GM19397 (cell line): ENCODE results near the gene CAPNS1.

ENCODE experiments used
- ATAC-seq: cut with Tn5 transposase; IDR thresholded peaks from one replicate; pipeline ENCODE4 v1.9.1; 2021; ENCODE audit warnings: mild to moderate bottlenecking, moderate library complexity; ENCODE audit not compliant: unreplicated experiment

CAPNS1 gene

DNA sequence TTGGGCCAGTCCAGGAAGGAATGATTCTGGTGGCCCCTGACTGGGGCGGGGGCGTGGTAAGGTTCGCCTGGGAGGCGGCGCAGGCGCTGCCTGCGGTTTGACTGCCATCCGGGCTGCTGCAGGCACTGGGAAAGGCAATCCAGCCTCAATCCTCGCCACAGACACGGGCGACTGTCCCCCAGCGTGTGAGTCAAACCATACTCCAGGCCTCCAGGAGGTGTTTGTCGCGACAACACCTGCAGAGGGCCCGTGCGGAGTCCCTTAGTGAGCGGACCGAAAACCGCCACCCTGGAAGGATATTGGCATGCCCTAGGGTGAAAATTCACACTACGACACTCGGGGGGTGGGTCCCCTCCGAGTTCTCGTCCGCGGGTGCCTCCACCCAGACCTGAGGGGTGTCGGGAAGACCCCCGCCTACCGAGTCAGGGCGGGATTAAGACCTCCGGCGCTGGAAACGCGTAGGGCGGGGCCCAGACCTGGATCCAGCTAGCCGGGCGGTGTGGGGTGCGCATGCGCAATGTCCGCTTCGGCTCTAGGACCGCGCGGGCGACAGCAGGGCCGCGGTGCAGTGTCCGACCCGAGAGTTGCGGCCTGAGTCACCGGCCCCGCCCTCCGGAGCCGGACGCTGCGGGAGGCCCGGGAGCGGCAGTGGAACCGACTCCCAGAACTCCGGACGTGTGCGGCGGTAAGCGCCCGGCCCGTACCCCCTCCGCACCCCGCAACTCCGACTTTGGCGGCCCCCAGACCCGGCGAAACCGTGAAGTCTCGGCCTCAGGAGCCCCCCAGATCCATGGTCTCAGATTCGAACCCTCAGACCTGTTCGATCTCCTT, at the start of gene CAPNS1:
CAPNS1 (plus strand) TSS at position 594 of the 831 bp plus-strand sequence. CDS start 946 bp downstream, outside the sequence.
- ATAC-seq, result peak; percentile 86

DNA sequence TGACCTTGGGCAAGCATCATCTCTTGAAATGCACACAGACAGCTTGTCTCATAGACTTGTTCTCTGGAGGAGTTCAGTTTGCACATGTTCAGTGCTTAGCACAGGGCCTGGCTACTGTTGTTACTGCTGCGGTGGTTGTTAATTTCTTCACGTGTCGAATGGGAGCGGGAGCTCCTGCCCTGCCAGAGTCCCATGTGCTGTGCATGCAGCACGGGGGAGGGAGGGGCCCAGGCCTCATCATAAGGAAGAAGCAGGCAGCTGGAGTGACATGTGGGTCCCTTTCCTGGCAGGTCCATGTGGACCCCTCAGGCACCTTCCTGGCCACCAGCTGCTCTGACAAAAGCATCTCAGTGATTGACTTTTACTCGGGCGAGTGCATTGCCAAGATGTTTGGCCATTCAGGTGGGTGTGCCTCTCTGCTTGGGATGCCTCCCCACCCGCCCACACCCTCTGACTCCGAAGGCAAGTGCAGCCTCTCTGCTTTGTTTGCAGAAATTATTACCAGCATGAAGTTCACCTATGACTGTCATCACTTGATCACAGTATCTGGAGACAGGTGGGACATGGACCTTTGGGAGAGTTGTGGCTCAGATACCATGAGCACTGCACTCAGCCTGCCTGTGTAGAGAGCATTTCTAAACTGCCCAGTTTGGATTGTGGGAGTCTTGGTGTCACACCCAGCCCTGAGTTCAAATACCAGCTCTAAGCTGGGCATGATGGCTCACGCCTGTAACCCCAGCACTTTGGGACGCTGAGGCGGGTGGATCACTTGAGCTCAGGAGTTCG, 48.8 kb upstream of the CAPNS1 start:
- no peak for ATAC-seq

DNA sequence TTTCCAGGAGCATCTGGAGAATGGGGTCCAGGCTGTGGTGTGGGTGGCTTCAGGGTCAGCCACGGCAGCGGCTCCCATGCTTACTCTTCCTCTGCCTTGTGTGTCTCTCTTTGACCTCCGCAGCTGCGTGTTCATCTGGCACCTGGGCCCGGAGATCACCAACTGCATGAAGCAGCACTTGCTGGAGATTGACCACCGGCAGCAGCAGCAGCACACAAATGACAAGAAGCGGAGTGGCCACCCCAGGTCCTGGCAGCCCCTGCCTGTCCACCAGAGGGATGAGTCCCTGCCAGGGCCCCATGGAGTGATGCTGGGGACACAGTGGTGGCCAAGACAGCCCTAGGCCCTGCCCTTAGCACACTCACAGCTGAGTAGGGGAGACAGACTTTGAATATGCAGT, 47.3 kb upstream of the CAPNS1 start:
- ATAC-seq, result no peak

DNA sequence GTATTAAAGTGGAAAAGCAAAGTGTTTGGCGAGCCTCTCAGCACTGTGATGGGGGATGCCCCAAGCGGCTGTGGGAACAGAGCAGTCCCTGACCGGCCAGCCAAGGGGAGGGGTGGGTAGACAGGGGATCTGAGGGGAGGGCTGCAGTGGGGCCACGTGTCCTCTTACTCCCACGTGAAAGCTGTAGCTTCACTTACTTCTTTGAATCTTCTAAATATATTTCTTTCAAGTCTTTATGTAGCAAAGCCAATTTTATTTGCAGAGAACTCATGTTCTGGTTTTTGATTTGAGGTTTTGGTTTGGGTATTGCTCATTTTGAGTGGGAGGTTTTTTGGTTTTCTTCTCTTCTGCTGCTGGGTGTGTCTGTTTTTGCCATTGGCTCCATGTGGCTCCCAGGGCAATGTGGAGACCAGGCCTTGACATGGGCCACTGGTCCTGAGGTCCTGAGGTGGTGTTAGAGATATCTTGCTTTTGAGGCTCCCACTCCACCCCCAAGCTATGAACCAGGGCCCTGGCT, 46.7 kb upstream of the CAPNS1 start:
- ATAC-seq, result no peak

DNA sequence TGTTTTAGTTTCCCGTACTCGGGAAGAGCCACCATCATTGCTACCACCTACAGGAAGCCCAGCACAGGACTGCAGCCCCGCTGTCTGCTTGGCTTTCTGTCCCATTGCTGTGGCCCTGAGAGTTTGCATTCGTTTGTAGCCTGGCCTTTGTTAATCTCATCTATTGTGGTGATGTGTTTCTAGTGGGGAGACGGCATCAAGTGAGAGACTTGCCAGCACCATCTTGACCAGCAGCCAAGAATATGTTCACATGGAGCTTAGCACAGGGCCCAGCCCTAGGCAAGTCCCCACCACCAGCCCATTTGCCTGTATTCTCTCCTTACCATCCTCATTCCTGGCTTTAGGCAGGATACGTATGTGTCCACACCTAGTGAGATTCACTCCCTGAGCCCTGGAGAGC, 46.2 kb upstream of the CAPNS1 start:
- ATAC-seq, result no peak

DNA sequence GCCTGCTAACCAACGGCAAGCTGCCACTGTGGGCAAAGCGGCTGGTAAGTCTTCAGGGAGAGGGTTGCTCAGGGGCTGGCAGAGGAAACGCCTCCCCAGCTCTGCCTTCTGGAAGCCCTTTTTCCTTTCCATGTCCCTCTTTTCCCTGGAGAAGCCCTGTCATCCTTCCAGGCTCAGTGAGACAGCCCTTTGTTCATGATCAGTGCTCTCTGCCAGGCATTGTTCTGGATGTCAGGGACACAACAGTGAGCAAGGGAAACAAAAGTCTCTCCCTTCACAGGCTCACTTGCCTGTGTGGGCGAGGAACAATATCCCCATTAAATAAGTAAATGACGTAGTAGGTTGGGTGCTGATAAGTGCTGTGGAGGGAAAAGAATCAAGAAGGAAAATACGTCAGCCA, 42.8 kb upstream of the CAPNS1 start:
- no peak for ATAC-seq

DNA sequence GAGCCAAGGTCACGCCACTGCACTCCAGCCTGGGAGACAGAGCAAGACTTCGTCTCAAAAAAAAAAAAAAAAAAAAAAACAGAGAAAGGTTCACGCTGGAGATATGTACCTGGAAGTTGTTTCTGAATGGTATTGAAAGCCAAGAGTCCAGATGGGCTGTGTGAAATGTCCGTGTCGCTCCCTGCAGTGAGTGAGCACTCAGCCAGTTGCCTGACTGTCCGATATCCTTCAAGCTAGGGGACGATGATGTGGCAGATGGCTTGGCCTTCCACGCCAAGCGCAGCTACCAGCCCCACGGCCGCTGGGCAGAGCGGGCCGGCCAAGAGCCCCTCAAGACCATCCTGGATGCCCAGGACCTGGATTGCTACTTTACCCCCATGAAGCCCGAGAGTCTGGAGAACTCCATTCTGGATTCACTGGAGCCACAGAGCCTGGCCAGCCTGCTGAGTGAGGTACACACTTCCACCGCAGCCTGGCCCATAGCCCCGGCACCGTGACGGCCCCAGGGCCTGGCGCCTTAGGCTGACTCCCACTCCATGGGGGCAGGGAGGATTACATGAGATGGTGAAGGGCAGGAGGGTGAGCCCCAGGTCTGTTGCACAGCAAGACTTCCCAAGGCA, 40.6 kb upstream of the CAPNS1 start:
- ATAC-seq, result no peak

DNA sequence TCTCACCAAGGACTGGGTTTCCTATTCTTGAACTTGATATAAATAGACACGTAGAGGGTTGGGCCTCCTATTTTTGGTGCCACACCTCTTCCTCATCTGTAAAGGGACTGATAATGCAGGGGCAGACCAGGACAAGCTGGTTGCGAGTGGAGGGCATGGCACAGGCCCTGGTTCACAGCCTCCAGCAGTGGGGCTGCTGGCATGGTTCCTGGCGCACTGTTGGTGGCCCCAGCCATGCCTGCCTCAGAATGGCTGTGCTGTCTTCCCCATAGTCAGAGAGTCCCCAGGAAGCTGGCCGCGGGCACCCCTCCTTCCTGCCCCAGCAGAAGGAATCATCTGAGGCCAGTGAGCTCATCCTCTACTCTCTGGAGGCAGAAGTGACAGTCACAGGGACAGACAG, 39.4 kb upstream of the CAPNS1 start:
- no peak for ATAC-seq

DNA sequence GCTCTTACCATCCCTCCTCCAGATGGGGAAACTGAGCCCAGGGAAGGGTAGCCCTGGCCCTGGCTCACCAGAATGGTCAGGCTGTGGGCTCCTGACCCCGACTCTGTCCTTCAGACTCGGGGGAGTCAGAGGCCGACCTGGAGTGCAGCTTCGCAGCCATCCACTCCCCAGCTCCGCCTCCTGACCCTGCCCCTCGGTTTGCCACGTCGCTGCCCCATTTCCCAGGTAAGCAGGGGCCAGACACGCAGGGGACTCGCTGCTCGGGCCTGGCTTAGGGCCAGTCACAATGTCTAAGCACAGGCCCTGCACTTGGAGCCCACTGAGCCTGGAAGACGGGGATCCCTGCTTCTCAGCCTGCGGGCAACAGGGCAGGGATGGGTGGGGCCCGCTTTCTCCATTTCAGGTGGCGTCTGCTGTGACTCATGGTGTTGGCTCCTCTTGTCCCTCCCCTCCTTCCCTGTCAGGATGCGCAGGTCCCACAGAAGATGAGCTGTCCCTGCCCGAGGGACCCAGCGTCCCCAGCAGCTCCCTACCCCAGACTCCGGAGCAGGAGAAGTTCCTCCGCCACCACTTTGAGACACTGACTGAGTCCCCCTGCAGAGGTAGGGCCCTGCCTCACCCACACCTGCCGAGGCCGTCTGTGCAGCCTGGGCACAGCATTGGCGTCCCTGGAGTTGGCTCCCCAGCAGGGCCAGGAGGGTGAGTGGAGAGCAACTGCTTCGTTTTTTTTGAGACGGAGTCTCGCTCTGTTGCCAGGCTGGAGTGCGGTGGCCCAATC, 38.1 kb upstream of the CAPNS1 start:
- no peak for ATAC-seq

DNA sequence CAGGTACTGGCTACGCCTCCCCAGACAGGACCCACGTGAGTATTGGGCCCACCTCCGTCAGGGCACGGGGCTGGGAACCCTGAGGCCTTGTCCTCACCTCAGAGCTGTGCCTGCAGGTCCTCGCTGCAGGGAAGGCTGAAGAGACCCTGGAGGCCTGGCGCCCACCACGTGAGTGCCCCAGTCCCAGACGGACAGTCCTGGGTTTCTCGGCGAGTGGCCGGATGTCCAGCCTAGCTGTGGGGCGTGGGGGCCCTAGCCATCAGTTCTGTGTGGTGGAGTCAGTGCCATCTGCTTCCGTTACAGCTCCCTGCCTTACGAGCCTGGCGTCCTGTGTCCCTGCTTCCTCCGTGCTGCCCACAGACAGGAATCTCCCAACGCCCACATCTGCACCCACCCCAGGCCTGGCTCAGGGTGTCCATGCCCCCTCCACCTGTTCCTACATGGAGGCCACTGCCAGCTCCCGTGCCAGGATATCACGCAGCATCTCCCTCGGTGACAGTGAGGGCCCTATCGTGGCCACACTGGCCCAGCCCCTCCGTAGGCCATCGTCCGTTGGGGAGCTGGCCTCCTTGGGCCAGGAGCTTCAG, 36.7 kb upstream of the CAPNS1 start:
- ATAC-seq, result no peak

DNA sequence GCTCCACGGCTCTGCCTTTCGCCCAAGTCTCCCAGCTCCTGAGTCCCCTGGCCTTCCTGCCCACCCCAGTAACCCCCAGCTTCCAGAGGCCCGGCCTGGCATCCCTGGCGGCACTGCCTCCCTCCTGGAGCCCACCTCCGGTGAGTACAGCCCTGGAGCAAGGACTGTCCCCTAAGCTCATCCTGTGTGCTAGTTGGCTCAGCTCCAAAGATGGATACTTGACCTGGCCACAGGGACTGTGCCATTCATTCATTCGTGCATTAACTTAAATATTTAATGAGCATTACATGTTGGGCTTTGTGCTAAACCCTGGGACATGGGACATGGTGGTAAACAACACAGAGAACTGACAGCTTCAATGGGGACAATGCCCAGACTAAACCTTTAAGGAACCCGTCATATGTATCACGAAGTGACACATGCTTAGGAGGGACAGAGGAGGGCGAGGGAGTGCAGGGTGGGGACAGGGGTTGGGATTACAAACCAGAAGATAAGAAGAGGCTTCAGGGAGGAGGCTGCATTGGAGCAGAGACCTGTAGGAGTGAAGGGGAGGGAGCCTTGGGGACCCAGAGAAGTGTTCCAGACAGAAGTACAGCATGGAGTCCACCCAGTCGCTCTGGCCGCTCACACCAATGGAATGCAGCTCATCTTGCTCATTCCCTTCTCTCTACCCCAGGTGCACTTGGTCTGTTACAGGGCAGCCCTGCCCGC, 35.9 kb upstream of the CAPNS1 start:
- no peak for ATAC-seq

DNA sequence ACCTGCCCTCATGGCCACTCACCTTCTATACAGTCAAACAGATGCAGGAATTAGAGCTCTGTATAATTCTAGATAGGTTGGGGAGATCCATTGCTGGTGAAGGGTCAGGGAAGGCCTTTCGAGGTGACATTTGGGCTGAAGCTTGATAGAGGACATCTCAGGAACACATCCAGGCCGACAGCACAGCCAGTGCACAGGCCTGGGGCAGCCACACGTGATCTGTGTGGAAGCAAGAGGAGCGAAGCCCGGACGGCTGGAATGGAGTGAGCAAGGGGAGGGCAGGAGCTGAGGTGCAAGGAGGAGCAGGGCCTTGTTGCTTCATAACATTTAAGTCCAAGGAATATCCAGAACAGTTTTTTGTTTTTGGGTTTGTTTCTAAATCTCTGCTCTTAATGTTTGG, 33.4 kb upstream of the CAPNS1 start:
- no peak for ATAC-seq

DNA sequence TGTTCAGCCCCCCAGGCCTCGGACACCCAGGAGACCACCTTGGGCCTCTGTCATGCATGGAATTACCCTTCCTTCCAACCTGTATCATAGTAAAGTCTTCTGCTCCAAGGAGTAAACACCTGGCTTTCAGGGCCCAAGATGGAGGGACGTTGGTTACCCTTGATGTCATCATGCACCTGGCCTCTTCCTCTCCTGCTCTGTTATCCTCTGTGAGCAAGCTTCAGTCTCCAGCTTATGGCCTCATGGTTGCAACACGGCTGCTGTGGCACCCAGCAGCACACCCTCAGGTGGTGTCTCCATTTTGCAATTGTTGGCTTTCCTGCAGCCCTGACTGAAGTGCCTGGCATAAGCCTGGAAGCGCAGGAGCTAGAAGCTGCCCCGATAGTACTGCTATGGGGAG, 32.9 kb upstream of the CAPNS1 start:
- no peak for ATAC-seq

DNA sequence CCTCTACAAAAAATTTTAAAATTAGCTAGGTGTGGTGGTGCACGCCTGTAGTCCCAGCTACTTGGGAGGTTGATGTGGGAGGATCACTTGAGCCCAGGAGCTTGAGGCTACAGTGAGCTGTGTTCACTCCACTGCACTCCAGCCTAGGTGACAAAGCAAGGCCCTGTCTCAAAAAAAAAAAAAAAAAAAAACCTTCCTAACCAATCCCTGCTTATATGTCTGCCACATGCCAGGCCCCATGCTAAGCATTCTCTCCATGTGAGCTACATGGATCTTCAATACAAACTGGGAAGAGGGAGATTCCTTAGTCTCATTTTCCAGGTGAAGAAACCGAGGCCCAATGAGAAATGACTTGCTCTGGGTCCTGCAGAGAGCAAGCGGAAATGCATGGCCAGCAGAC, 31.2 kb upstream of the CAPNS1 start:
- no peak for ATAC-seq

DNA sequence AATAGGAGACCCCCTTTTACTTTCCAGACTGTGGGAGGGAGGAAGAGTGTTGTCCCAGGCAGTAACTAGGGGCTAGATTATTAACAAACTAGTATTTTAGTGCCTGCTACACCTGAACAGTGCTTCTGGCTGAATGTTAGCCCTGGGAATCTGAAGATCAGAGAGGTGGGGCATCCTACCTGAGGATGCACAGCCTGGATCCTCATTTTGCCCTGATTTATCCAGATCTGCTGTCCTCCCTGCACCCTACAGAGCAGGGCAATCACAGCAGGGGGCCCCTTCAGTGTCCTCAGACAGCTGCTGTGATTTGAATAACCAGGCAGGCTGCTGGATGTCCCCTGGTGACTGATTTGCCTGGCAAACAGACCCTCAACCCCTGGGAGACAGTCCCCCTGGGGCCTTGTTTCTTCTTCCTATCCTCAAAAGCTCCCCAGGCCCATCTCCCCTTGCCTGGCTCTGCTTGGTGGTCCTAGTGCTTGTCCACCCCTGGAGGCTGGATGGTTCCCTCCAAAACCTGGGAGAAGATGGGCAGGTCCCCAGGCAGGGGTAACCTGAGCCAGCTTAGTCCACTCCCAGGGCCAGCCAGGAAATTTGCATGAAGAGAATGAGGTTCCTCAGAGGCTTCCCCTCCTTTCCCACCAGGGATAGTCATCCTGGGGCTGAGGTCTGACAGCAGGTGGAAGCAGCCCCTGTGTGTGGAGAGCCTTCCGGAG, 29.2 kb upstream of the CAPNS1 start, which contains the start of gene OVOL3:
OVOL3 (plus strand) TSS at position 657 of the 713 bp plus-strand sequence. CDS start 60 bp downstream, outside the sequence.
- ATAC-seq, result no peak

DNA sequence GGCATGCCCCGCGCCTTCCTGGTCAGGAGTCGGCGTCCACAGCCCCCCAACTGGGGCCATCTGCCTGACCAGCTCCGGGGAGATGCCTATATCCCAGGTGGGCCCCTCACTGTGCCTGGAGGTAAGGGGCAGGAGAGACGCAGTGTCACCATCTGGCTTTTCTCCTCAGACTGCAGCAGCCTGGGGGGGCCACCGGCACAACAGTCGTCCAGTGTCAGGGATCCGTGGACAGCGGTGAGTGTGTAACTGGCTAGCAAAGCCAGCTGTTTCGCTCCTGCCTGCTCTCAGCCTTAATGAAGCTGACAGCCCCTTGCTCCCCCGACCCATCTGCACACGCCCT, 28.7 kb upstream of the CAPNS1 start:
- ATAC-seq, result no peak

DNA sequence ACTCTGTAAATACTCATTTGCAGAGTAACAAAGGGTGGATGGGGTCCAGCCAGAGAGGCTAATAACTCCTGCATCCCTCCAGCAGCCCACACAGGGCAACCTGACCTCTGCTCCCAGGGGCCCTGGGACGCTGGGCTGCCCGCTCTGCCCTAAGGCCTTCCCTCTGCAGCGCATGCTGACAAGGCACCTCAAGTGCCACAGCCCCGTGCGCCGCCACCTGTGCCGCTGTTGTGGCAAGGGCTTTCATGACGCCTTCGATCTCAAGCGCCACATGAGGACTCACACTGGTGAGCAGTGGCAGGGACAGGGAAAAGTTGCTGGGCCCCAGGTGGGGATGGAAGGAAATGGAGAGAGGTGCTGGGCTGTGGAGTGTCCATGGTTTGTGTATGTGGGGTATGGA, 27.2 kb upstream of the CAPNS1 start:
- ATAC-seq, result no peak

DNA sequence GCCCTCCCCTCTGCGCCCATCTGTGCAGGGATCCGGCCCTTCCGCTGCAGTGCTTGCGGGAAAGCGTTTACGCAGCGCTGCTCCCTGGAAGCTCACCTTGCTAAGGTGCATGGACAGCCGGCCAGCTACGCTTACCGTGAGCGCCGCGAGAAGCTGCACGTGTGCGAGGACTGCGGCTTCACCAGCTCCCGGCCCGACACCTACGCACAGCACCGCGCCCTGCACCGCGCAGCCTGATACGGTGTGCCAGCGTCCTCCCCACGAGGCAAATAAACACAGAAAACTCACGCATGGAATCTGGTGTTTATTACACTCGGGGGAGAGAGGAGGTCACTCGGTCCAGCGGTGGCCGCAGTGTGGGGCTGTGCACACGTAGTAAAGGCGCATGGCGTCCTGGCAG, 26.4 kb upstream of the CAPNS1 start:
- no peak for ATAC-seq
